NCI-H146 (cell line): ENCODE measurements around the gene WDR83.
"Not testable (repeated sequence)": the region's sequence is repeated elsewhere in the genome, so short reads cannot be mapped to it uniquely, and the experiment has no call there.

Source experiments
- DNase-seq: peaks from one replicate; lab custom pipeline; 2025; lab: John Stamatoyannopoulos, UW

The WDR83 gene

GRCh38 chr19:12666265-12667048, at the start of gene WDR83, which contains the start of gene MAN2B1:
Gene WDR83 (plus strand): TSS chr19:12666807. CDS start chr19:12669791, 2,984 bp downstream.
Gene MAN2B1 (minus strand): TSS chr19:12666742. CDS start chr19:12666701, 41 bp downstream.
- peak; percentile 92 for DNase-seq

GRCh38 chr19:12617646-12618045, 49.0 kb upstream of the WDR83 start:
- no peak for DNase-seq

GRCh38 chr19:12621253-12622024, 45.2 kb upstream of the WDR83 start:
- not testable (repeated sequence) for DNase-seq

- no peak for DNase-seq
Measured at GRCh38 chr19:12623361-12624031, 43.1 kb upstream of the WDR83 start.

GRCh38 chr19:12626958-12627357, 39.6 kb upstream of the WDR83 start:
- DNase-seq = no peak

- no peak for DNase-seq
Measured at GRCh38 chr19:12628040-12629022, 38.3 kb upstream of the WDR83 start.

- DNase-seq = no peak
Measured at GRCh38 chr19:12629215-12629614, 37.4 kb upstream of the WDR83 start.

- DNase-seq = peak; percentile 28
Measured at GRCh38 chr19:12636631-12637030, 30.0 kb upstream of the WDR83 start.

- DNase-seq = no peak
Measured at GRCh38 chr19:12638611-12639182, 27.9 kb upstream of the WDR83 start.

- DNase-seq = peak; percentile 89
Measured at GRCh38 chr19:12639901-12640613, 26.6 kb upstream of the WDR83 start.

GRCh38 chr19:12641456-12641855, 25.2 kb upstream of the WDR83 start:
- DNase-seq = no peak

GRCh38 chr19:12642506-12642905, 24.1 kb upstream of the WDR83 start:
- DNase-seq = no peak

- not testable (repeated sequence) for DNase-seq
Measured at GRCh38 chr19:12643716-12644115, 22.9 kb upstream of the WDR83 start.

GRCh38 chr19:12646551-12646950, 20.1 kb upstream of the WDR83 start:
- no peak for DNase-seq

GRCh38 chr19:12647047-12647446, 19.6 kb upstream of the WDR83 start:
- peak; percentile 87 for DNase-seq

GRCh38 chr19:12647490-12648071, 19.0 kb upstream of the WDR83 start:
- peak; percentile 97 for DNase-seq

GRCh38 chr19:12648088-12648487, 18.5 kb upstream of the WDR83 start:
- peak; percentile 93 for DNase-seq

- no peak for DNase-seq
Measured at GRCh38 chr19:12649941-12650340, 16.7 kb upstream of the WDR83 start.

- DNase-seq = no peak
Measured at GRCh38 chr19:12652219-12652618, 14.4 kb upstream of the WDR83 start.

GRCh38 chr19:12655546-12655945, 11.1 kb upstream of the WDR83 start:
- DNase-seq = no peak
